ENCODE measurements around the gene CREB5.

Gene CREB5

DNA sequence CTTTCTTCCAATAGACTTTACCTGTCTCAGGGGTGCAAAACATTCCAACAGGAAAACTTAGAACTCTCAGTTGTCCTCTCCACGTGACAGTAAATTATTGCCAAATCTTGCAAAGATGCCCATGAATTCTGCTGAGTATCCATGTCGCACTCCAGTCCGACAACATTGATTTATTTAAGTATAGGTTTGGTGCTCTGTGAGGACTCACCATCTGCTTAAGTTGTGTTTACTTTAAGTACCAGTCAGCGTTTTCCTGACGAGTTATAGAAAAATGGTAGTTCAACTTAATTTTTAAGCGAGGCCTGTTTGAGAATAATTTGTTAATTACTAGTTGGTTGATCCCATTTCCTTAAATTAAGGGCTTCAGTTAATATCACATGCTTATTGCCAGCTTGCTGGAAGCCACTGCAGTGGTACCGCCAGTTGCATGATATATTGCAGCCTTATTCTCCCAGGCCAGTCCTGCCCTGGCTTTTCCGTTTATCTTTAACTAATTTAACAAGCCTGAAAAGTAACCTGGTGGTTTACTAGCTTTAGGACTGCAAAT is 27.8 kb downstream of the CREB5 start:
- no peak for DNase-seq

- no peak for DNase-seq
Observed at GRCh38 chr7:28442540-28443420, 30.5 kb downstream of the CREB5 start.

- DNase-seq = no peak
Observed at GRCh38 chr7:28446131-28446530, 33.8 kb downstream of the CREB5 start.

DNA sequence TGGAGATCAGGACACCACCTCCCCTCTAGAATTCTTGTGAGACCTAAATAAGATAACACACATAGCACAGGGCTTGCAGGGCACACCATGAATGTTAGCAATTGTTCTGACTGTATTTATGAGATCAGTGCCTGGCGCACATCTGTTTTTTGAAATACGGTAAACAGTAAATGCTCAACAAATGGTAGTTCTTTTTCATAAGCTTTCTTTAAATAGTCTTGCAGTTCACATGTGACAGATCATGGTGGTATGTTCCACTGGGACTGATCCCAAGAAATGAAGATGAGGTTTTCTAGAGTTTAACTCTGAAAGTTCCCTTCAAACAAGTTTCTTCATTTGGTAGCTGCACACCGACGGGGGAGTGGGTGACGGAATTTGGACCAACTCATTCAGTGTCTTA is 34.8 kb downstream of the CREB5 start:
- no peak for DNase-seq

GRCh38 chr7:28448708-28449107 is 36.4 kb downstream of the CREB5 start:
- DNase-seq = no peak

- DNase-seq = no peak
Observed at GRCh38 chr7:28452681-28453080, 40.4 kb downstream of the CREB5 start.

DNA sequence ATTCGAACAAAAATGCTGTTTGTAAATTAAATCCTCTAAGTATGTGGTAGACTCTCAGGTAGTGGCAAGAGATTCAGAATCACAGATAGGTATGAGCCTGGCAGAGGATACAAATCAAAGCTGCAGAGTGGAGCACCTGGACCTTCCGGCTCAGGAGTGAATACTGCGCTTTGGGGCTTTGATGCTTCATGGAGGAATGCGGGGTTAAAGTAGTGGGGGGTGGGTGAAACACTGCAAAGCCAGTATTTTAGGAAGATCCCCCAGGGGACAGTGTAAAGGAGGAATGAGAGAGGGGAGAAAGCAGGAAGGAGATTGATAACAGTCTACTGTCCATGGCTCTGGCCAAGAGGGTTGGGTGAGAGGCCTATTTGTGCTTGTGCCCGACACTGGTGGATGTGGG is 43.2 kb downstream of the CREB5 start:
- no peak for DNase-seq

DNA sequence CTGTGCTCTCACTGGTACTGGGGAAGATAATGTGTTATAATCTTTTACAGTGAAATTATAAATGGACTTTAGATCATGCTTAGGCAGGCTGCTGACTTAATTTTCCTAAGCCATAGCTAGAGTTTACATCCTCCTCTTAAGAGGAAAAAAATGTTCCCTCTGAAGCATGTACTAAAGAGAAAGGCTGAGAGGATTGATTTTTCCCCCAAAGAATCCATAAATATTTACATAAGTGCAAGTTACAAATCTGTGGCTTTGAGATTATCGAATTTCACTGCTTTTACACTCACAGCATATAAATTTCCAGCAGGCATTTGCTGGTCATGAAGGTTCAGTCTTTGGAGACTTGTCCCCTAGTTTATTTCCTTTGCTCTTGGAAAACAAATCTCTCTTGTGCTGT is 43.7 kb downstream of the CREB5 start:
- DNase-seq = no peak

- DNase-seq = no peak
Observed at GRCh38 chr7:28458732-28459131, 46.4 kb downstream of the CREB5 start.

DNA sequence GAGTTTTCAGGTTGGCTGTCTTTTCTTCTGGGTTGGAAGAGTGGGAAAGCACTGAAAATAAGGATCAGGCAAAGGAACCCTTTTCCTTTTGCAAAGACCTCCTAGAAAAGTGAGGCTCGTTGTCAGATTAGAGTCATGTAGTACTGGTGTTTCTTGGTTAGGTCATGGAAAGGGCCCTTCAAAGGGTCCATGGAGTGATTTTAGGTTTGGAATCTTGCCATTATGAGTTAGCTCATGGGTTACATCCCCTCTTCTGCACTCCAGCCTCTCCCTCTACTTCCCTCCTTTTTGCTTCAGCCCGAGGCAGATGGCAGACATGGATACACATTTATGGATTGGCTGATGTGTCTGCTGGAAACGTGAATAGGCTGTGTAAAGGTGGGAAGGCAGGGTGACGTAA is 47.0 kb downstream of the CREB5 start:
- no peak for DNase-seq

DNA sequence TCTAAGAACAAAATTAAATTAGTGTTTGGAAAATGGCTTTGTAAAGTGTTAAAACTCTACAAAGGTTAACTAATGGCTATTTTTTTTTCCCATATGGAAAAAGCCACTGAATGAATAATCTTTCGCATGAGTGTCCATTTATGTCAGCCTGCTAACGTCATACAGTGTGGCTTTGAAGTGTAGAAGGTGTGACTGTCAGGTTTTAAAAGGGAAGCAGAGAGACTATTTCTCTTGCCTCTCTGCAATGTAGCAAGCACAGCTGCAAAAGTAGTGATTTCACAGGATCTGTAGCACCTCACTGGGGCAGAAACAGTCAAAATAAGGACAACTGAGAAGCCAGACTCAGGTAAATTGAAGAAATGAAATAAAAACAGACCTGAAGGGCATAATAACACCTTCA is 53.4 kb downstream of the CREB5 start:
- no peak for DNase-seq

GRCh38 chr7:28466341-28466740 is 54.0 kb downstream of the CREB5 start:
- no peak for DNase-seq

DNA sequence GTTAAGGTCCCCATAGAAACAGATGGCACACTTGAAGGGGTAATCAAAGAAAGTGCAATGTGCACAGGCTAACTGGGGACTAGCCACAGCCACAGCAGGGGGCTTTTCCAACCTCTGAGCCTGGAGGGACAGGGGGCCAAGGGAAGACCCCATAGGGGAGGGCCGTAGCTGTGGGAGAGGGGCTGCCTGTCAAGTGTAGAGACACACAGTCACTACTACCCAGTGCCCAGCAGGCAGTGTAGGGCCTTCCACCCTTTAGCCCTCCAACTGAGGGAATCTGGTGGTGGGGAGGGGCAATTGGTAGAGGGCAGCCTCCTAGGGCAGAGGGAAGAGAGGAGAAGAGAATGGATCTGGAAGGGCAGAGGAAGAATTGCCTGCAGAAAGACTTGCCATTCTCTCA is 54.6 kb downstream of the CREB5 start:
- no peak for DNase-seq

GRCh38 chr7:28469562-28469961 is 57.2 kb downstream of the CREB5 start:
- no peak for DNase-seq

- DNase-seq = no peak
Observed at GRCh38 chr7:28470344-28470743, 58.0 kb downstream of the CREB5 start.

DNA sequence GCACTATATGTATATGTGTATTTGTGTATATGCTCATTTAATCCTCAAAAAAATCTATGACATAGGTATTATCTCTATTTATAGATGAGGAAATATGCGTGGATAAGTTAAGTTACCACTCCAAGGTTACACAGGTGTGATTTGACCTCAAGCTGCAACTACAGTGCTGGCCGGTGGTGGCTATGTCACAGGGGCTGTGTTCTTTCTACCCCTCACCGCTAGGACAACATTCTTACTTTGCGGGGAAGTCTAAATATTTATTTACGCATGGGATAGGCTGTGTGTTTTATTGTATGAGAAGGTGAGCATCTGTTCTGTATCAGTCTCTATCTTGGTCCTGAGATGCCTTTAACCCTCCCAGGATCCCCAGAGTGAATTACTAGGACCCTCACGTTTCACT is 60.0 kb downstream of the CREB5 start:
- no peak for DNase-seq

DNA sequence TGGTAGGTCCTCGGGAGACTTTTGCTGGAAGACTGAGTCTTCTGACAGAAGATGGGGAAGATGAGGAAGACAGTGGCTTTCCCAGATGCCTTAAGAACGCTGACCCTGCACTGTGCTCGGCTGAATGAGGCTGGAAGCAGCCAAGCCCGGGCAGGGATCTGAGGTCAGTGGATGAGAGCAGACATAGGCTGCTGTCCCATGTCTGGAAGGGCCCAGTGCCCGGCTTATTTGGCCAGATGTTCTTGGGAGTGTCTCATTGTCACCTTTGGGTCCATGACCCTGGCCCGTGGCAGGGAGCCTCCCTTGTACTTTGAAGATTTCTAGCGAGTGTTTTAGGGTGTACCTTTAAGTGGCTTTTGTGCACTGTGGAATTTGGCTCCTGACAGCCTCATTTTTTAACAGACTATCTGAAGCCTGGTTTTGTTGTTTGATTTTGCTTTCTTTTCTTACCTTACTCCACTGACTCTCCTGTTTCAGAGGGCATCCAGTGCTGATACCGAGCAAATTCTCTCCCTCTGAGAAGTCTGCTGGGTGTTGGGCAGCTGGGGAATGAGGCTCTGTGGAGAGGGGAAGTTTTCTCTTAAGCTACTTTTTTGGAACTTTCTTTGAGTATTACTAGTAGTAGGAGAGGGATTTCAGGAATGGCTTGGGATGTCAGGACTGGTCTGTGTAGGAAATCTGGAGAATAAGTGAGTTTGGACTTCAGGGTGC is 61.4 kb downstream of the CREB5 start:
- no peak for DNase-seq

GRCh38 chr7:28474282-28474638 is 61.9 kb downstream of the CREB5 start:
- DNase-seq = no peak

- no peak for DNase-seq
Observed at GRCh38 chr7:28474640-28475039, 62.3 kb downstream of the CREB5 start.

GRCh38 chr7:28477041-28477442 is 64.7 kb downstream of the CREB5 start:
- no peak for DNase-seq

GRCh38 chr7:28478656-28479055 is 66.3 kb downstream of the CREB5 start:
- DNase-seq = no peak

- DNase-seq = no peak
Observed at GRCh38 chr7:28479507-28479947, 67.2 kb downstream of the CREB5 start.

GRCh38 chr7:28480595-28480994 is 68.3 kb downstream of the CREB5 start:
- no peak for DNase-seq

Measured in NCI-H1436 (cell line).